ENCODE measurements around the gene PPP1R1A. TPM values are rescaled to one million over a fixed set of nuclear protein-coding genes. Genes with fewer than 3 reads are reported as not detected.

PPP1R1A gene
- total RNA-seq, 4 donors from 2014 or later, result 3.6 to 10.2 (median 7.0) TPM

DNA sequence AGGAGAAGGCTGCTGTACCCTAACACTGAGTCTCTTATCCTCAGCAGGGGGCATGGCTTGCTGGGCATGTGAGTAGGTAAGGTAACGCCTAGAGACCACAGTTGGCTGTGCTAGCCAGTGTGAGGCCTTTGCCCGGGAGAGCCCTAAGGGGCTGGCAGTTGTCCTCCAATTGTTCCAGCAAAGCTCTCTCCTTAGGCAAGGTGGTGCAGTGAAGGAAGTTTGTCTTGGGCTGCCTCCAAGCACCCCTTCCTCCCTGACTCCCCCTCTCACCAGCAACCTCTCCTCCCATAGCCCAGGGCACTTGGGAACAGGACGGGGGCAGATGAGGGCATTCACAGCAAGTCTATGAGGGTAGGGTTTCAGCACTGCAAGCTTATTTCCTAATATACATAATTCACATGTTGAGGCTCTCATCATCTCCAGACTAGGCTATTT lies 23.3 kb upstream of the PPP1R1A start:
- H3K4me1 ChIP-seq, result no peaks in the 10 kb centered on the region
- TF ChIP-seq POLR2A (IDR thresholded peaks at IDR 0.05; ENCODE audit: low read depth) (no peak), POLR2AphosphoS5 (IDR thresholded peaks at IDR 0.05) (no peak), EP300 (IDR thresholded peaks at IDR 0.05) (no peak)
- TF ChIP-seq, protein P1, sequence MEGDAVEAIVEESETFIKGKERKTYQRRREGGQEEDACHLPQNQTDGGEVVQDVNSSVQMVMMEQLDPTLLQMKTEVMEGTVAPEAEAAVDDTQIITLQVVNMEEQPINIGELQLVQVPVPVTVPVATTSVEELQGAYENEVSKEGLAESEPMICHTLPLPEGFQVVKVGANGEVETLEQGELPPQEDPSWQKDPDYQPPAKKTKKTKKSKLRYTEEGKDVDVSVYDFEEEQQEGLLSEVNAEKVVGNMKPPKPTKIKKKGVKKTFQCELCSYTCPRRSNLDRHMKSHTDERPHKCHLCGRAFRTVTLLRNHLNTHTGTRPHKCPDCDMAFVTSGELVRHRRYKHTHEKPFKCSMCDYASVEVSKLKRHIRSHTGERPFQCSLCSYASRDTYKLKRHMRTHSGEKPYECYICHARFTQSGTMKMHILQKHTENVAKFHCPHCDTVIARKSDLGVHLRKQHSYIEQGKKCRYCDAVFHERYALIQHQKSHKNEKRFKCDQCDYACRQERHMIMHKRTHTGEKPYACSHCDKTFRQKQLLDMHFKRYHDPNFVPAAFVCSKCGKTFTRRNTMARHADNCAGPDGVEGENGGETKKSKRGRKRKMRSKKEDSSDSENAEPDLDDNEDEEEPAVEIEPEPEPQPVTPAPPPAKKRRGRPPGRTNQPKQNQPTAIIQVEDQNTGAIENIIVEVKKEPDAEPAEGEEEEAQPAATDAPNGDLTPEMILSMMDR (IDR thresholded peaks at IDR 0.05), result no peak
- no peak for DNase-seq (ENCODE audit: extremely low spot score)
- 62% methylated on average over 3 of the region's 3 CpGs for WGBS
- H3K27ac ChIP-seq (replicated peaks in 1 of 4), result no peak overlapping the region
- H3K27me3 ChIP-seq, result peaks cover 0 to 21% (median 0%) of the 10 kb centered on the region in 4 donors
- no peaks in the 10 kb centered on the region for H3K9me3 ChIP-seq
- H3K36me3 ChIP-seq, result no peaks in the 10 kb centered on the region
- no peak overlapping the region for H3K4me3 ChIP-seq
- intact Hi-C loops (cut with DNase I), result no loop called here

DNA sequence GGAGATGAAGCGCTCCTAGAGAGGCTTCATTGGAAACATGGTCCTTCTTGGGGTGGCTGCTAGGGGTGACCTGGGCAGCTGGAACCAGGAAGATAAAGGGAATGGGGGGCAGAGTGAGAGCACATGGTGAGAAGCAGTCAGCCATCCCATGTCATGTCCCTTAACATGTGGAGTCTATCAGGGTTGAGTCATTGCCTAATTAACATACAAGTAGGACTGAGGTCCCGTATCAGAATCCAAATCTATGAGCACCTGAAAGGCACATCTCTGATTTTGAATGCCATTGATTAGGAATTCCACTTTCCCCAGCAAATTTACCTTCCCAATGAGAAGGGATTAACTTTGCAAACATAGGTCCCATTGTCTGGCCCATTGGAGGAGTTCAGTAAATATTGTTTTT lies 20.3 kb upstream of the PPP1R1A start:
- 76% methylated on average over 2 of the region's 2 CpGs for WGBS
- Histone ChIP-seq H3K4me1 (no peaks in the 10 kb centered on the region), H3K27me3 (peaks cover 0 to 5% (median 0%) of the 10 kb centered on the region in 4 donors), H3K9me3 (no peaks in the 10 kb centered on the region), H3K4me3 (no peak overlapping the region), H3K36me3 (no peaks in the 10 kb centered on the region), H3K27ac (replicated peaks in 1 of 4) (no peak overlapping the region)
- TF ChIP-seq POLR2A (IDR thresholded peaks at IDR 0.05; ENCODE audit: low read depth) (no peak), POLR2AphosphoS5 (IDR thresholded peaks at IDR 0.05) (no peak), EP300 (IDR thresholded peaks at IDR 0.05) (no peak)
- TF ChIP-seq, protein P1 (IDR thresholded peaks at IDR 0.05), result no peak
- no peak for DNase-seq (ENCODE audit: extremely low spot score)
- intact Hi-C loops (cut with DNase I), result no loop called here

DNA sequence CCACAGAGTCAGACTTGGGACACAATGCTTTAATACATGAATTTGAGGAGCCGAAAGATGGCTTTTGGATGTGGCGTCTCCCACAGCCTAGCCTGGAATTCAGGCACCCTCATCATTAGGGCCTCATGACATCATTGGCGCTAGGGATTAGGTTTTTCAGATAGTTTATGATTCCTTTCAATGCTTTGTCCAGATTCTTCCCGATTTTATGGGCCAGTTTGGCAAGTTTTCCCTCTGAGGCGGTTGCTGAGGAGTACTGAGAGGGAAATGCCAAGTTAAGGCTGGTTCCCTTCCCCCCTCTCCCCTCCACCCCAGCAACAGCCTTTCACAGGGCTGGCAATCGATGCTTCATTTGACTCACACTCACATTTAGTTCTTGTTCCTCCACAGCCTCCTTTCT lies 19.7 kb upstream of the PPP1R1A start:
- Histone ChIP-seq H3K4me3 (no peak overlapping the region), H3K27ac (replicated peaks in 1 of 4) (no peak overlapping the region), H3K36me3 (no peaks in the 10 kb centered on the region), H3K4me1 (no peaks in the 10 kb centered on the region), H3K27me3 (no peaks in the 10 kb centered on the region), H3K9me3 (no peaks in the 10 kb centered on the region)
- WGBS, result 69% methylated on average over 6 of the region's 6 CpGs
- intact Hi-C loops (cut with DNase I), result no loop called here
- no peak for DNase-seq (ENCODE audit: extremely low spot score)
- TF ChIP-seq EP300 (IDR thresholded peaks at IDR 0.05), result no peak
- TF ChIP-seq POLR2A (IDR thresholded peaks at IDR 0.05; ENCODE audit: low read depth), result no peak
- no peak for TF ChIP-seq POLR2AphosphoS5 (IDR thresholded peaks at IDR 0.05)
- TF ChIP-seq, protein P1 (IDR thresholded peaks at IDR 0.05), result no peak

DNA sequence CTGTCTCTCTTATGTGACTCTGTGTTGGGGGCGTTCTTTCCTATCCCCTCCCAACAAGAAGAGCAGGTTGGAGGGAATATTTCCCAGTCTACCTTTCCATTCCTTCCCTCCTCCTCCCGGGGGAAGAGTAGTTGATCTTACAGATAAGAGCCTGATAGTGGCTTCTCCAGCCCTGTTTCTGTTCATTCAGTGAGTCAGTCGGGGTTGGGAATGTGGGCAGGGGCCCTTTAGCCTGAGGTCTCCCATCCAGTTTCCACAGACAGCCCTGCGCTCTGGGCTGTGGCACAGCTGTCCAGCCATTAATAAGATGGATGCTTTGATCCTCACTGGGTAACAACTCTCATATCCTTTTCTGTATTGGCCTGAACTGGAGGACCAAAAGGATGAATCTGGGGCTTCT lies 18.1 kb upstream of the PPP1R1A start:
- no peak for DNase-seq (ENCODE audit: extremely low spot score)
- no peaks in the 10 kb centered on the region for H3K4me1 ChIP-seq
- no peak overlapping the region for H3K27ac ChIP-seq (replicated peaks in 1 of 4)
- 35% methylated on average over 3 of the region's 4 CpGs for WGBS
- no peaks in the 10 kb centered on the region for H3K36me3 ChIP-seq
- no peaks in the 10 kb centered on the region for H3K27me3 ChIP-seq
- H3K4me3 ChIP-seq, result no peak overlapping the region
- intact Hi-C loops (cut with DNase I), result no loop called here
- no peaks in the 10 kb centered on the region for H3K9me3 ChIP-seq
- TF ChIP-seq EP300 (IDR thresholded peaks at IDR 0.05), result no peak
- TF ChIP-seq, protein P1 (IDR thresholded peaks at IDR 0.05), result no peak
- TF ChIP-seq POLR2AphosphoS5 (IDR thresholded peaks at IDR 0.05), result no peak
- no peak for TF ChIP-seq POLR2A (IDR thresholded peaks at IDR 0.05; ENCODE audit: low read depth)

Data from esophagus muscularis mucosa (tissue), 4 donors.